PC-3 (cell line): ENCODE measurements around the gene SH3PXD2A.

Source experiments
- EZH2phosphoT487 ChIP-seq: fragments of 300-600 bp; sonication (generic); IDR thresholded peaks from 2 replicates; pipeline ENCODE4 v1.6.1; 2018; ENCODE audit warnings: mild to moderate bottlenecking, antibody characterized with exemption, low read length, borderline replicate concordance
- TF ChIP-seq, protein P1 (sequence below): fragments of 300-600 bp; sonication (generic); conservative IDR thresholded peaks from 2 replicates; pipeline ENCODE4 v1.5.1; 2017; ENCODE audit warnings: antibody characterized with exemption, low read depth, mild to moderate bottlenecking, low read length

DNA sequence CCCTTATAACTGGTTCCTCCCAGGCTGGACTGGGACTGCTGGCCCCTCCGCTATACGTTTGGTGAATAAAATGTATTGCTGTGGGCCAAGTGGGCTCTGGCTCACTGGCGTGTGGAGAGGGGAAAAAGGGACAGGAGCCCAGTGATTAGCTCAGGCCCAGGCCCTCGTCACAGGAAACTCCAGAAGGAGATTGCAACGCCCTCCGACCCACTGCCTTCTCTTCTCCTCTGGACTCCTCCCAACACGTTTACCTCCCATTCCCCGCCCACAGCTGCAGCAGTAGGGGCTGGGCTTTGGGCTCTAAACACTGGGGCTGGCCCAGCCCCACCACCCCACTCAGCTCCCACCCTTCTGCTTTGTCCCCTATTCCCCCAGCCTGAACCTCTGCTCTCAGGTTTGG lies 188.0 kb downstream of the SH3PXD2A start:
- TF ChIP-seq EZH2phosphoT487, result no peak
- TF ChIP-seq, protein P1, sequence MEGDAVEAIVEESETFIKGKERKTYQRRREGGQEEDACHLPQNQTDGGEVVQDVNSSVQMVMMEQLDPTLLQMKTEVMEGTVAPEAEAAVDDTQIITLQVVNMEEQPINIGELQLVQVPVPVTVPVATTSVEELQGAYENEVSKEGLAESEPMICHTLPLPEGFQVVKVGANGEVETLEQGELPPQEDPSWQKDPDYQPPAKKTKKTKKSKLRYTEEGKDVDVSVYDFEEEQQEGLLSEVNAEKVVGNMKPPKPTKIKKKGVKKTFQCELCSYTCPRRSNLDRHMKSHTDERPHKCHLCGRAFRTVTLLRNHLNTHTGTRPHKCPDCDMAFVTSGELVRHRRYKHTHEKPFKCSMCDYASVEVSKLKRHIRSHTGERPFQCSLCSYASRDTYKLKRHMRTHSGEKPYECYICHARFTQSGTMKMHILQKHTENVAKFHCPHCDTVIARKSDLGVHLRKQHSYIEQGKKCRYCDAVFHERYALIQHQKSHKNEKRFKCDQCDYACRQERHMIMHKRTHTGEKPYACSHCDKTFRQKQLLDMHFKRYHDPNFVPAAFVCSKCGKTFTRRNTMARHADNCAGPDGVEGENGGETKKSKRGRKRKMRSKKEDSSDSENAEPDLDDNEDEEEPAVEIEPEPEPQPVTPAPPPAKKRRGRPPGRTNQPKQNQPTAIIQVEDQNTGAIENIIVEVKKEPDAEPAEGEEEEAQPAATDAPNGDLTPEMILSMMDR, result no peak
